Measurements from ENCODE around the gene ZNF778.

GRCh38 chr16:89199241-89200123 lies 18.0 kb upstream of the ZNF778 start:
- TF ChIP-seq CTCF (IDR thresholded peaks at IDR 0.05; ENCODE audit: poor library complexity) (no peak), EZH2phosphoT487 (IDR thresholded peaks at IDR 0.05; ENCODE audit: low read depth, severe bottlenecking, unreplicated experiment) (no peak), EZH2 (IDR thresholded peaks at IDR 0.05; ENCODE audit: borderline replicate concordance) (no peak)

Measured in hepatocyte (in vitro differentiated cells).